Mesendoderm (in vitro differentiated cells): ENCODE measurements around the gene KRTAP5-1.

Experiments used
- DNase-seq: peaks from one replicate; pipeline ENCODE4 v3.0.0; 2013
- H2AK5ac ChIP-seq: 2 replicates; pipeline ENCODE4 v1.6.1; 2013; ENCODE audit warnings: low read length, inconsistent platforms
- H2BK120ac ChIP-seq: 2 replicates; pipeline ENCODE4 v1.6.1; 2013; ENCODE audit warnings: low read depth, mild to moderate bottlenecking, low read length, moderate library complexity, mixed read lengths
- H2BK15ac ChIP-seq: replicated peaks from 2 replicates; pipeline ENCODE4 v1.6.1; 2013; ENCODE audit warnings: low read depth, mild to moderate bottlenecking, moderate library complexity
- H2BK5ac ChIP-seq: 2 replicates; pipeline ENCODE4 v1.6.1; 2013; ENCODE audit warnings: low read length, inconsistent platforms
- H3K18ac ChIP-seq: 2 replicates; pipeline ENCODE4 v1.6.1; 2013; ENCODE audit warnings: mild to moderate bottlenecking, low read length, mixed read lengths
- H3K23ac ChIP-seq: one replicate; pipeline ENCODE4 v1.6.1; 2013; ENCODE audit warnings: low read length
- H3K27ac ChIP-seq: 2 replicates; pipeline ENCODE4 v1.5.1; 2013; ENCODE audit warnings: low read depth, mild to moderate bottlenecking, inconsistent platforms, low read length, moderate library complexity
- H3K27me3 ChIP-seq: 2 replicates; pipeline ENCODE4 v1.6.1; 2013; ENCODE audit warnings: low read length, control low read depth, mild to moderate bottlenecking, inconsistent platforms; ENCODE audit not compliant: insufficient read depth, poor library complexity
- H3K36me3 ChIP-seq: 2 replicates; pipeline ENCODE4 v1.6.1; 2013; ENCODE audit warnings: low read length, inconsistent platforms; ENCODE audit not compliant: control insufficient read depth, insufficient read depth
- H3K4ac ChIP-seq: one replicate; pipeline ENCODE4 v1.6.1; 2013; ENCODE audit warnings: low read depth, mild to moderate bottlenecking, low read length, moderate library complexity
- H3K4me1 ChIP-seq: 2 replicates; pipeline ENCODE4 v1.6.1; 2013; ENCODE audit warnings: low read depth, low read length, inconsistent platforms; ENCODE audit not compliant: control insufficient read depth
- H3K4me2 ChIP-seq: 2 replicates; pipeline ENCODE4 v1.6.1; 2013; ENCODE audit warnings: low read length
- H3K4me3 ChIP-seq: 2 replicates; pipeline ENCODE4 v1.5.1; 2013; ENCODE audit warnings: mild to moderate bottlenecking, low read length
- H3K56ac ChIP-seq: one replicate; pipeline ENCODE4 v1.6.1; 2013; ENCODE audit warnings: low read length
- H3K79me1 ChIP-seq: 2 replicates; pipeline ENCODE4 v1.6.1; 2013; ENCODE audit warnings: low read length, inconsistent platforms
- H3K79me2 ChIP-seq: 2 replicates; pipeline ENCODE4 v1.6.1; 2013; ENCODE audit warnings: mild to moderate bottlenecking, low read length; ENCODE audit not compliant: control insufficient read depth, insufficient read depth
- H3K9ac ChIP-seq: 2 replicates; pipeline ENCODE4 v1.6.1; 2013; ENCODE audit warnings: low read length, inconsistent platforms
- H4K5ac ChIP-seq: one replicate; pipeline ENCODE4 v1.6.1; 2013; ENCODE audit warnings: low read length
- H4K8ac ChIP-seq: one replicate; pipeline ENCODE4 v1.6.1; 2013; ENCODE audit warnings: low read depth, mild to moderate bottlenecking, control low read depth, low read length, moderate library complexity
- WGBS: extraction: QIAGEN DNeasy Blood & Tissue Kit; methylation state at CpG from one replicate; pipeline ENCODE4 v1.1.7; 2013; ENCODE audit warnings: low lambda C conversion rate, missing lambda C conversion rate; ENCODE audit not compliant: insufficient coverage; ENCODE audit errors: extremely low coverage; 5-methylcytosine and 5-hydroxymethylcytosine counted together

The KRTAP5-1 gene

DNA sequence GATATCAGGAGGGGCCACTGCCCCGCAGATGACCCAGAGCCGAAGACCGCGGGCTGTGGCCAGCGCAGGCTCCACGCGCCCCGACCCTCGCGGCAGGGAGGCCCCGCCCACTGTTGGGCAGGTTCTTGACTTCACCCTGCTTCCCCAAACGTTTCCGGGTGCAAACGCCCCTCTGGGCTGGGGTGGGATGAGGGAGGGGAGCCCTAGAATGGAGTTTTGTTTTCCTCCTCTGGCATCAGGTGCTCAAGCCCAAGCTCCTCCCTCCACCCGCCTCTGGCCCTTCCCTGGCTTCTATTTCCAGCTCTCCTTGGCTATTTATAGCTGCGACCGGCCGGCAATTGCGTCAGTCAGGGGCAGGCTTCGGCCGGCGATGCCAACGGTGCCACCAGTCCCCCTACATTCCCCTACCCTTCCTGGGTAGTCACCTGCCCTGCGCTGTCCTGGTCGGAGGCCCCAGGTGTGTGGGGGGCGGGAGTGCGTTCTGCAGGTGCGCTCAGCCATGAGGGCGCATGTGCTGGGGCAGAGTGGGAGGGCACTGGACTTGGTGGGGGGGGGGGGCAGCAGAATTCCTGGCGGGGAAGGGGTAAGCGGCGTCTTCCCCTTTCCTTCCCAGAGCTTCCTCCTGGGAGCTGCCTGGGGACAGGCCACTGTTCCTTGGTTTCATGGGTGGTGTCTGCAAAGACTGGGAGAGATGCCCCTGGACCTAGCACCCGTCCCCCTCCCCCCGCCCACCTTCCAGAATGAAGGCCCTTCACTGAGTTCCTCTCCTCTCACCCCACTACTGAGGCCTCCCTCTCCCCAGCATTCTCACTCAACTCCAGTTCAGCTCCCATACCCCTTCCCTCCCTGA, 36.6 kb downstream of the KRTAP5-1 start:
- no peak overlapping the region for H3K27ac ChIP-seq

DNA sequence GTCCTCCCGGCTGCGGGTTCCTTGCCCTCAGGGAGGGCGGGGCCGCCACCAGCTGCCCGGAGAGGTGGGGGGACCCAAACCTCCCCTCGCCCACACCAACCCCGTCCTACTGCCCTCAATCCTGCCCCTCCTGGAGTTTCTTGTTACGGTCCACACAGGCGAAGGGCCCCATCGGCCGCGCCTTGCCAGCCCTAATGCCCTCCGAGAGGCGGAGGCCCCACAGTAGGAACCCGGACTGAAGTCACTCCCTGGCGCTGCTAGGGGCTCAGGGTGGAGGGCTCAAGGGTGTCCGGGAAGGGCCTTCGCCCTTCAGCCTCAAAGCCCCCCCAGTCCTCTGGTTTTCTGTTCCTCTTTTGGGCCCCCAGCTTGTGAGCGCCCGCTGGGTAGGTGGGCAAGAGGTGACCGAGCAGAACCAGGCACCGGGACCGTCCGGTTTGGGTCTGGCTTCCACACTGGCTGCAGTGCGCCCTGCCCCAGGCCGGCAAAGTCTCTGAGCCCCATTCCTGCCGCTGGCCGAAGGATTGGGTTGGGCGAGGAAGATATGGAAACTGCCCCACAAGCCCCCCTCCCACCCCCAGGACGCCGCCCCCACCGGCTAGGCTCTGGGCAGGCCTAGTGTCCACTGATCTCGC, 37.5 kb downstream of the KRTAP5-1 start:
- no peak for DNase-seq
- no peak overlapping the region for H3K4ac ChIP-seq
- WGBS: no CpG with 5 or more reads among the region's 33 CpGs
- no peak overlapping the region for H2AK5ac ChIP-seq
- no peak overlapping the region for H3K56ac ChIP-seq
- H2BK15ac ChIP-seq: no peak overlapping the region
- no peak overlapping the region for H3K27ac ChIP-seq
- H4K8ac ChIP-seq: no peak overlapping the region
- H3K79me2 ChIP-seq: no peaks in the 10 kb centered on the region
- no peaks in the 10 kb centered on the region for H3K4me1 ChIP-seq
- no peak overlapping the region for H2BK5ac ChIP-seq
- H3K36me3 ChIP-seq: no peaks in the 10 kb centered on the region
- H3K9ac ChIP-seq: no peak overlapping the region
- no peak overlapping the region for H3K4me3 ChIP-seq
- H3K23ac ChIP-seq: no peak overlapping the region
- H2BK120ac ChIP-seq: no peak overlapping the region
- no peak overlapping the region for H4K5ac ChIP-seq
- H3K18ac ChIP-seq: no peak overlapping the region
- H3K79me1 ChIP-seq: no peaks in the 10 kb centered on the region
- no peak overlapping the region for H3K4me2 ChIP-seq
- peaks cover 18% of the 10 kb centered on the region for H3K27me3 ChIP-seq

More for the DNA sequence above, 36.6 kb downstream of the KRTAP5-1 start:
- no peak overlapping the region for H2AK5ac ChIP-seq
- no peak overlapping the region for H2BK5ac ChIP-seq
- H3K79me2 ChIP-seq: no peaks in the 10 kb centered on the region
- WGBS: no CpG with 5 or more reads among the region's 34 CpGs
- no peak overlapping the region for H3K56ac ChIP-seq
- no peak overlapping the region for H2BK120ac ChIP-seq
- no peak overlapping the region for H2BK15ac ChIP-seq
- H3K79me1 ChIP-seq: no peaks in the 10 kb centered on the region
- H3K4me3 ChIP-seq: no peak overlapping the region
- peak; percentile 56 for DNase-seq
- no peak overlapping the region for H4K5ac ChIP-seq
- H3K18ac ChIP-seq: no peak overlapping the region
- no peak overlapping the region for H3K23ac ChIP-seq
- H3K36me3 ChIP-seq: no peaks in the 10 kb centered on the region
- no peak overlapping the region for H3K4me2 ChIP-seq
- H3K27me3 ChIP-seq: peaks cover 20% of the 10 kb centered on the region
- H4K8ac ChIP-seq: no peak overlapping the region
- H3K4ac ChIP-seq: no peak overlapping the region
- no peaks in the 10 kb centered on the region for H3K4me1 ChIP-seq
- H3K9ac ChIP-seq: no peak overlapping the region

- H3K56ac ChIP-seq: no peak overlapping the region
- H3K79me2 ChIP-seq: no peaks in the 10 kb centered on the region
- peak overlapping the region; percentile 13 for H3K4me2 ChIP-seq
- peaks cover 17% of the 10 kb centered on the region for H3K27me3 ChIP-seq
- H3K4me1 ChIP-seq: no peaks in the 10 kb centered on the region
- no peaks in the 10 kb centered on the region for H3K36me3 ChIP-seq
- no peak overlapping the region for H3K23ac ChIP-seq
- H3K4me3 ChIP-seq: no peak overlapping the region
- DNase-seq: peak; percentile 64
- no peaks in the 10 kb centered on the region for H3K79me1 ChIP-seq
- no peak overlapping the region for H4K5ac ChIP-seq
- H2BK120ac ChIP-seq: no peak overlapping the region
- H2AK5ac ChIP-seq: no peak overlapping the region
- no CpG with 5 or more reads among the region's 106 CpGs for WGBS
- no peak overlapping the region for H2BK15ac ChIP-seq
- H3K4ac ChIP-seq: no peak overlapping the region
- H3K9ac ChIP-seq: no peak overlapping the region
- H4K8ac ChIP-seq: no peak overlapping the region
- H3K27ac ChIP-seq: no peak overlapping the region
- H2BK5ac ChIP-seq: no peak overlapping the region
- H3K18ac ChIP-seq: no peak overlapping the region
Measured at GRCh38 chr11:1546536-1547466, 38.3 kb downstream of the KRTAP5-1 start.

DNA sequence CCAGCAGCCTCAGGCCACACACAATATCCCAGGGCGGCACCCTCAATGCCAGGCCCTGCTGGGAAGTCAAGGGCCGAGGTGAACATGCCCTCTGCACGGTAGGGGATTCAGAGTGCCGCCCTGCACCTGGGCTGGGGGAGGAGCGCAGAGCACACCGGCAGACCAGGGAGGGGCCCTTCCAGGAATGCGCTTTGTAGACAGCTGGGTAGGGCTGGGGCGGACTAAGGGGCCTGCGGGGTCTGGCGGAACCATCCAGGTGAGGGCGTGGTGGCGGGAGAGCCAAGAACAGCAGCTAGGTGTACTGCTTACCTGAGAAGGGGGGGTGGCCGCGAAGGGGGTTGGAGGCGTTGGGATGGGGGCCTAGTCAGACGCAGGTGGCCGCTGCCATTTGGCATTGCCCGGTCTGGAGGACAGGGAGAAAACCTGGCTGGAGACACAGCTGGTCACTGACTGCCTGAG, 39.0 kb downstream of the KRTAP5-1 start:
- H3K27ac ChIP-seq: no peak overlapping the region
- no peak overlapping the region for H3K9ac ChIP-seq
- H4K8ac ChIP-seq: no peak overlapping the region
- H3K79me1 ChIP-seq: no peaks in the 10 kb centered on the region
- H2BK15ac ChIP-seq: no peak overlapping the region
- no peak overlapping the region for H4K5ac ChIP-seq
- H2AK5ac ChIP-seq: no peak overlapping the region
- H3K4me2 ChIP-seq: no peak overlapping the region
- H3K4ac ChIP-seq: no peak overlapping the region
- no peaks in the 10 kb centered on the region for H3K79me2 ChIP-seq
- WGBS: no CpG with 5 or more reads among the region's 18 CpGs
- H2BK120ac ChIP-seq: no peak overlapping the region
- no peak overlapping the region for H2BK5ac ChIP-seq
- no peak for DNase-seq
- no peak overlapping the region for H3K18ac ChIP-seq
- no peaks in the 10 kb centered on the region for H3K4me1 ChIP-seq
- no peaks in the 10 kb centered on the region for H3K36me3 ChIP-seq
- no peak overlapping the region for H3K4me3 ChIP-seq
- no peak overlapping the region for H3K56ac ChIP-seq
- H3K27me3 ChIP-seq: peaks cover 17% of the 10 kb centered on the region
- no peak overlapping the region for H3K23ac ChIP-seq

- H3K9ac ChIP-seq: no peak overlapping the region
- H3K79me1 ChIP-seq: no peaks in the 10 kb centered on the region
- H3K56ac ChIP-seq: no peak overlapping the region
- no peaks in the 10 kb centered on the region for H3K4me1 ChIP-seq
- H3K27ac ChIP-seq: no peak overlapping the region
- H3K79me2 ChIP-seq: no peaks in the 10 kb centered on the region
- H3K23ac ChIP-seq: no peak overlapping the region
- H2BK5ac ChIP-seq: no peak overlapping the region
- no peak overlapping the region for H4K5ac ChIP-seq
- WGBS: no CpG with 5 or more reads among the region's 5 CpGs
- H2BK120ac ChIP-seq: no peak overlapping the region
- H2AK5ac ChIP-seq: no peak overlapping the region
- H3K36me3 ChIP-seq: no peaks in the 10 kb centered on the region
- no peak overlapping the region for H3K4me3 ChIP-seq
- H3K27me3 ChIP-seq: peaks cover 17% of the 10 kb centered on the region
- no peak overlapping the region for H2BK15ac ChIP-seq
- DNase-seq: no peak
- H4K8ac ChIP-seq: no peak overlapping the region
- no peak overlapping the region for H3K18ac ChIP-seq
- H3K4me2 ChIP-seq: no peak overlapping the region
- H3K4ac ChIP-seq: no peak overlapping the region
Measured at GRCh38 chr11:1545432-1545831, 39.7 kb downstream of the KRTAP5-1 start.
